Osteocyte (in vitro differentiated cells): ENCODE results near the gene MAP7. TPM values are rescaled to one million over a fixed set of nuclear protein-coding genes. Genes with fewer than 3 reads are reported as not detected.

Experiments
- DNase-seq: peaks from one replicate; pipeline ENCODE4 v3.0.0; 2021; ENCODE audit warnings: mixed read lengths; ENCODE audit not compliant: unreplicated experiment; ENCODE audit errors: extremely low spot score
- H3K27ac Mint-ChIP-seq: one replicate; pipeline ENCODE4 v1.8.0; 2021; ENCODE audit warnings: mild to moderate bottlenecking, mixed read lengths; ENCODE audit not compliant: unreplicated experiment
- H3K27me3 Mint-ChIP-seq: one replicate; pipeline ENCODE4 v1.8.0; 2021; ENCODE audit warnings: mixed read lengths; ENCODE audit not compliant: unreplicated experiment
- H3K36me3 Mint-ChIP-seq: one replicate; pipeline ENCODE4 v1.8.0; 2021; ENCODE audit warnings: mixed read lengths; ENCODE audit not compliant: unreplicated experiment
- H3K4me1 Mint-ChIP-seq: one replicate; pipeline ENCODE4 v1.8.0; 2021; ENCODE audit warnings: mixed read lengths; ENCODE audit not compliant: unreplicated experiment
- H3K4me3 Mint-ChIP-seq: one replicate; pipeline ENCODE4 v1.8.0; 2021; ENCODE audit warnings: mild to moderate bottlenecking, moderate library complexity, mixed read lengths; ENCODE audit not compliant: unreplicated experiment
- H3K9me3 Mint-ChIP-seq: one replicate; pipeline ENCODE4 v1.8.0; 2021; ENCODE audit warnings: mixed read lengths; ENCODE audit not compliant: unreplicated experiment
- CTCF ChIP-seq: fragments of 200-600 bp; sonication (generic); IDR thresholded peaks from 2 replicates; pipeline ENCODE4 v1.5.0; 2021; ENCODE audit warnings: antibody characterized with exemption, mild to moderate bottlenecking, moderate library complexity
- total RNA-seq: library from RNA; stranded (reverse); gene quantifications from 2 replicates; pipeline ENCODE4 v1.2.1, GENCODE V29; 2021

Gene MAP7
- total RNA-seq, 1 donor from 2014 or later = 0.38 TPM

GRCh38 chr6:136523196-136523595 is 27.0 kb downstream of the MAP7 start:
- TF ChIP-seq CTCF = no peak
- no peaks in the 10 kb centered on the region for H3K9me3 Mint-ChIP-seq
- H3K27ac Mint-ChIP-seq = no peak overlapping the region
- H3K27me3 Mint-ChIP-seq = peaks cover 48% of the 10 kb centered on the region
- H3K4me3 Mint-ChIP-seq = no peak overlapping the region
- DNase-seq = no peak
- H3K36me3 Mint-ChIP-seq = no peaks in the 10 kb centered on the region
- peaks cover 6% of the 10 kb centered on the region for H3K4me1 Mint-ChIP-seq

- no peak for DNase-seq
- H3K9me3 Mint-ChIP-seq = no peaks in the 10 kb centered on the region
- no peak overlapping the region for H3K4me3 Mint-ChIP-seq
- H3K27me3 Mint-ChIP-seq = peaks cover 46% of the 10 kb centered on the region
- no peak for TF ChIP-seq CTCF
- H3K4me1 Mint-ChIP-seq = peaks cover 6% of the 10 kb centered on the region
- no peaks in the 10 kb centered on the region for H3K36me3 Mint-ChIP-seq
- no peak overlapping the region for H3K27ac Mint-ChIP-seq
Measured at GRCh38 chr6:136522636-136523035, 27.6 kb downstream of the MAP7 start.

- Mint-ChIP-seq H3K4me1 (peaks cover 6% of the 10 kb centered on the region), H3K36me3 (no peaks in the 10 kb centered on the region), H3K9me3 (no peaks in the 10 kb centered on the region), H3K27ac (no peak overlapping the region), H3K4me3 (no peak overlapping the region), H3K27me3 (peaks cover 48% of the 10 kb centered on the region)
- no peak for TF ChIP-seq CTCF
- no peak for DNase-seq
Measured at GRCh38 chr6:136521911-136522310, 28.3 kb downstream of the MAP7 start.

GRCh38 chr6:136521427-136521826 is 28.8 kb downstream of the MAP7 start:
- H3K27me3 Mint-ChIP-seq = peaks cover 46% of the 10 kb centered on the region
- no peaks in the 10 kb centered on the region for H3K9me3 Mint-ChIP-seq
- H3K36me3 Mint-ChIP-seq = no peaks in the 10 kb centered on the region
- TF ChIP-seq CTCF = no peak
- no peak overlapping the region for H3K27ac Mint-ChIP-seq
- DNase-seq = no peak
- no peak overlapping the region for H3K4me3 Mint-ChIP-seq
- peaks cover 3% of the 10 kb centered on the region for H3K4me1 Mint-ChIP-seq

- Mint-ChIP-seq H3K4me1 (no peaks in the 10 kb centered on the region), H3K9me3 (no peaks in the 10 kb centered on the region), H3K4me3 (no peak overlapping the region), H3K36me3 (no peaks in the 10 kb centered on the region), H3K27me3 (peaks cover 41% of the 10 kb centered on the region), H3K27ac (no peak overlapping the region)
- no peak for DNase-seq
- no peak for TF ChIP-seq CTCF
Measured at GRCh38 chr6:136520517-136520916, 29.7 kb downstream of the MAP7 start.
